BE2C (cell line): Measurements from ENCODE around the gene ZZZ3.

Experiments used
- DNase-seq: peaks from one replicate; pipeline ENCODE4 v3.0.0-alpha.2; 2020
- H3K27me3 ChIP-seq: fragments of 250-450 bp; sonication (Bioruptor Pico); 2 replicates; pipeline ENCODE4 v1.5.1; 2020; ENCODE audit warnings: mild to moderate bottlenecking
- H3K36me3 ChIP-seq: fragments of 250-450 bp; sonication (Bioruptor Pico); 2 replicates; pipeline ENCODE4 v1.5.1; 2020; ENCODE audit warnings: mild to moderate bottlenecking
- H3K4me1 ChIP-seq: fragments of 250-450 bp; sonication (Bioruptor Pico); 2 replicates; pipeline ENCODE4 v1.5.1; 2020
- H3K4me3 ChIP-seq: 2 replicates; pipeline ENCODE4 v1.5.1; 2011; ENCODE audit warnings: low read depth, low read length
- H3K9me3 ChIP-seq: fragments of 250-450 bp; sonication (Bioruptor Pico); 2 replicates; pipeline ENCODE4 v1.5.1; 2020
- TF ChIP-seq, protein P1 (sequence below): IDR thresholded peaks from 2 replicates; pipeline ENCODE4 v1.5.1; 2012; ENCODE audit warnings: mild to moderate bottlenecking, low read depth, low read length

ZZZ3 gene

DNA sequence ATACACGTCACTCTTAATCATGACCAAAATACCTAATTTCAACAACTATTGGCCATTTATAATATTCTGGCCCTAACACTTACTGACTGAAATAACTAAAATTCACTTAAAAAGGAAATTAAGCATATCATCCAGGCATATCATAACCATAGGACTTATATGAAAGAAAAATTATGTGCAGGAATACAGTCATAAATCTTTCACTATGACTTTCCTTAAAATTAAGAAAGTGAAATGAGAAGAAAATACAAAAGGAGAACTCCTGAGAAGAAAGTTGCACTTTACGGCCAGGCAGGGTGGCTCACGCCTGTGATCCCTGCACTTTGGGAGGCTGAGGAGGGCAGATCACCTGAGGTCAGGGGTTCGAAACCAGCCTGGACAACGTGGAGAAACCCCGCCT lies 9.4 kb downstream of the ZZZ3 start:
- Histone ChIP-seq H3K4me1 (no peaks in the 10 kb centered on the region; the same call in 1 of the 2 replicates), H3K27me3 (no peaks in the 10 kb centered on the region), H3K36me3 (no peaks in the 10 kb centered on the region), H3K9me3 (no peaks in the 10 kb centered on the region), H3K4me3 (no peak overlapping the region)
- DNase-seq, result no peak
- TF ChIP-seq, protein P1, sequence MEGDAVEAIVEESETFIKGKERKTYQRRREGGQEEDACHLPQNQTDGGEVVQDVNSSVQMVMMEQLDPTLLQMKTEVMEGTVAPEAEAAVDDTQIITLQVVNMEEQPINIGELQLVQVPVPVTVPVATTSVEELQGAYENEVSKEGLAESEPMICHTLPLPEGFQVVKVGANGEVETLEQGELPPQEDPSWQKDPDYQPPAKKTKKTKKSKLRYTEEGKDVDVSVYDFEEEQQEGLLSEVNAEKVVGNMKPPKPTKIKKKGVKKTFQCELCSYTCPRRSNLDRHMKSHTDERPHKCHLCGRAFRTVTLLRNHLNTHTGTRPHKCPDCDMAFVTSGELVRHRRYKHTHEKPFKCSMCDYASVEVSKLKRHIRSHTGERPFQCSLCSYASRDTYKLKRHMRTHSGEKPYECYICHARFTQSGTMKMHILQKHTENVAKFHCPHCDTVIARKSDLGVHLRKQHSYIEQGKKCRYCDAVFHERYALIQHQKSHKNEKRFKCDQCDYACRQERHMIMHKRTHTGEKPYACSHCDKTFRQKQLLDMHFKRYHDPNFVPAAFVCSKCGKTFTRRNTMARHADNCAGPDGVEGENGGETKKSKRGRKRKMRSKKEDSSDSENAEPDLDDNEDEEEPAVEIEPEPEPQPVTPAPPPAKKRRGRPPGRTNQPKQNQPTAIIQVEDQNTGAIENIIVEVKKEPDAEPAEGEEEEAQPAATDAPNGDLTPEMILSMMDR, result no peak

DNA sequence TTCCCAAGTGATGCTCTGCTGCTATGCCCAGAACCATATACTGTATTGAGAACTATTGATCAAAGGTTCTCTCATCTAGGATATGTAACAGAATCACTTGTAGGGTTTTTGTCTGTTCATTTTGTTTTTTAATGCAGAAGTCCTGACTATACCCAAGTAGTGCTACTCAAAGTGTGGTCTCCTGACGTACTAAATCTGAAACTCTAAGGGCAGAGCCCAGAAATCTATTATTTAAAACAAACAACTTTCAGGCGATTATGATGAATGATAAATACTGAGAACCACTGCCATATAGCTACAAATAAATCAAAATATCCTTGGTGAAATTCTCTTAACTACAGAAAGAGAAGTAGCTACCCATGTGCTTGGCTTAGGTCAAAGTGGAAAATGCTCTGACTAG lies 10.1 kb downstream of the ZZZ3 start:
- no peaks in the 10 kb centered on the region; the same call in 1 of the 2 replicates for H3K4me1 ChIP-seq
- TF ChIP-seq, protein P1, result no peak

DNA sequence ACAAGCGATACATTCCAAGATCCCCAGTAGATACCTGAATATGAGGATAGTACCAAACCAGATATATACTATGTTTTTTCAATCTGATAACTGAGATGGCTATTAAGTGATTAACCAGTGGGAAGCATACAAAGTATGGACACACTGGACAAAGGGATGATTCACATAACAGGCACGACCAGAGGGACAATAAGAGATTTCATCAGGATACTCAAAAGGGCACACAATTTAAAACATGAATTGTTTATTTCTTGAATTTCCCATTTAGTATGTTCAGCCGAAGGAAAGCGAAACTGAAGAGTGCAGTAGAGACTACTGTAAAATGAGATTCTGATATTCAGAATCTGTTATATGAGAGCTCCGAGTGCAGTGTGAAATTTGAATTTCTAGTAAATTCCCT lies 10.6 kb downstream of the ZZZ3 start:
- TF ChIP-seq, protein P1, result no peak
- Histone ChIP-seq H3K4me1 (no peaks in the 10 kb centered on the region; the same call in 1 of the 2 replicates), H3K4me3 (no peak overlapping the region)

More for the DNA sequence above, 10.1 kb downstream of the ZZZ3 start:
- H3K27me3 ChIP-seq, result no peaks in the 10 kb centered on the region
- no peak overlapping the region for H3K4me3 ChIP-seq
- no peaks in the 10 kb centered on the region for H3K36me3 ChIP-seq
- no peak for DNase-seq
- no peaks in the 10 kb centered on the region for H3K9me3 ChIP-seq

DNA sequence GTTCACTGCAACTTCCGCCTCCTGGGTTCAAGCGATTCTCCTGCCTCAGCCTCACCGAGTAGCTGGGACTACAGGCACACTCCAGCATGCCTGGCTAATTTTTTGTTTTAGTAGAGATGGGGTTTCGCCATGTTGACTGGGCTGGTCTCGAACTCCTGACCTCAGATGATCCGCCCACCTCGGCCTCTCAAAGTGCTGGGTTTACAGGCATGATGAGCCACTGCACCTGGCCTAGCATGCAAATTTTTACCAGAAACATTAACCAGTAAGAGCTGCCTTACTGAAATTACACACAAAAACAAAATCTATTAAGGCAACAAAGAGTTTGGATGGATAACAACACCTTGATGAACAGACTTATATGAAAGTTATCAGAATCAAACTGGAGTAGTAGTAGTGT lies 12.1 kb downstream of the ZZZ3 start:
- Histone ChIP-seq H3K4me1 (no peaks in the 10 kb centered on the region; the same call in 1 of the 2 replicates), H3K4me3 (no peak overlapping the region), H3K36me3 (no peaks in the 10 kb centered on the region), H3K9me3 (no peaks in the 10 kb centered on the region), H3K27me3 (no peaks in the 10 kb centered on the region)
- TF ChIP-seq, protein P1, result no peak
- no peak for DNase-seq

More for the DNA sequence above, 10.6 kb downstream of the ZZZ3 start:
- no peaks in the 10 kb centered on the region for H3K36me3 ChIP-seq
- no peaks in the 10 kb centered on the region for H3K27me3 ChIP-seq
- no peaks in the 10 kb centered on the region for H3K9me3 ChIP-seq
- DNase-seq, result no peak

DNA sequence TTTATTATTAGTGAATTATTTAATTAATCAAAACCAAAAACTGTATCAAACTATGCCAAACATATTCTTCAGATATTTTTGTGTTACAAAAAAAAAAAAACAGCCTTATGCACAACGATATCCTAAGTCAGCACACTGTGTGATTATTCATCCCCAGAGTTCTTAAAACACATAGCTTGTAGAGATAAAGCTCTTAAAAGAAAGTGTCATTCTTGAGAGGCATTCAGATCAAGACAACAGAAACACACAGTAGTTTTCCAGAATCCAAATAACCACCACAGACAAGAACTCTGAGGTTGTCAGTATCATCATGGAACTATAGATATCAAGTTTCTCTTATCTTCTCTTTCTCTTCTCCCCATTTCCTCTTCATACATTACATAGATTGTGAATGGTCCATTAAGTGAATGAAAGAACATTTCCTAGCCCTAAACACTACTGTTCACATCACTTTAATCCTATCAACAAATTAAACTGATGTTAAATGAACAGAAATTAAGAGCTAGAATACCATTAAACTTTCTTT lies 13.5 kb downstream of the ZZZ3 start:
- Histone ChIP-seq H3K4me3 (no peak overlapping the region), H3K36me3 (no peaks in the 10 kb centered on the region), H3K27me3 (no peaks in the 10 kb centered on the region), H3K9me3 (no peaks in the 10 kb centered on the region), H3K4me1 (no peaks in the 10 kb centered on the region; the same call in 1 of the 2 replicates)
- no peak for DNase-seq
- TF ChIP-seq, protein P1, result no peak

DNA sequence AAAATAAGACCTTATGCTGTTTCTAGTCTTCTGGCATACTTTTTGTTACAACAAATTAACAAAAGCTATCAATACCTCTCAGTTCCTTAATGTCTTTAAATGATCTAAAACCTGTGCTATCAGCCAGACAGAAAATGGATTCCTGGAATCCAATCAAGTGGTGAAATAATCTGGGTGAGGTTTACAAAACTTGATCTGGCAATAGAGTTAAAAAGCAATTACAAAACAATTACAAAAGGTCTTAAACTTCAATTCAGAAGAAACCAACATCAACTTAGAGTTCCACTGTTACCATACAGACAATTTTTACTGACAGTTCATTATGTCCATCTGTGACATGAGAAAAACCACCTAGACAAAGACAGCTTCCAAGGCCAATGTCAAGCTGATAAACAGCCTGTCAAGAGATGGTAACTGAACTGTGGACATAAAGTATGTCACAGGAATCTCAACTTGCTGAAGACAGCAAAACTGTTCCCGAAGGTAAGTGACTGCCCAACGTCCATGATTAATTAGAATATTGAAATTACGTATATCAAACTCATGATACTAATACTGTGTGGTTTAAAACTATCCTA lies 17.4 kb downstream of the ZZZ3 start:
- Histone ChIP-seq H3K36me3 (no peaks in the 10 kb centered on the region), H3K4me1 (no peaks in the 10 kb centered on the region), H3K27me3 (no peaks in the 10 kb centered on the region), H3K4me3 (no peak overlapping the region), H3K9me3 (no peaks in the 10 kb centered on the region)
- DNase-seq, result no peak
- TF ChIP-seq, protein P1, result no peak
